ENCODE measurements around the gene FOXK1.

The FOXK1 gene

DNA sequence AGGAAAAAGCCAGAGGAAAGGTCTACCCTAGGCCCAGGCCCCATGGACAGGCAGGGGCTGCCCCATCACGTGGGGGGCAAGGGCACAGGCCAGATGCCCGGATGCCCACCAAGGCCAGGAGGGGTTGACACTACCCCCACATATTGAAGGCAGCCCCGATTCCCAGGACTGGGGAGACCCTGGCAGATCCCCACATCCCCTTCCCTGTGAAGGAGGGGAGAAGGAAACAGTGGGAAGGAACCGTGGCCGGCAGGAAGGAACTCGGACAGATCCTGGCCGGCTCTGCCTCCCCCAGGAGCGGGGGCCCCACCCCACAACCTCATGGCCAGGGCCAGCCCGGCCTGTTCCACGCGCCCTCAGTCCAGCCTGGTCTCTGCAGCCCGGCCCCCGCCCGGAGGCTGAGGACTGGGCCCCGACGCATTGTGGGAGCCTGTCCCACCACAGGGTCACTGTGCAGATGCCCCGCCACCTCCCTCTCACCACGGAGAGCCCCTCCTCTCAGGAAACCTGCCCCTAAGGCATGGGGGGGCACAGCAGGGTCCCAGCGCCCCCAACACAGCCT is 138.4 kb downstream of the FOXK1 start:
- POLR2A ChIA-PET: no interaction called here
- DNase-seq (ENCODE audit: extremely low spot score): no peak
- TF ChIP-seq SP1 (IDR thresholded peaks at IDR 0.05): no peak
- no peak for TF ChIP-seq ELF4 (IDR thresholded peaks at IDR 0.05)
- no peak for TF ChIP-seq TARDBP (IDR thresholded peaks at IDR 0.05)
- no peak for TF ChIP-seq ZNF384 (IDR thresholded peaks at IDR 0.05)
- TF ChIP-seq CTBP1 (IDR thresholded peaks at IDR 0.05; ENCODE audit: borderline replicate concordance): no peak
- TF ChIP-seq HDGF (IDR thresholded peaks at IDR 0.05; ENCODE audit: borderline replicate concordance): no peak
- no peak for TF ChIP-seq ARNT (IDR thresholded peaks at IDR 0.05)
- TF ChIP-seq SUZ12 (IDR thresholded peaks at IDR 0.05): no peak
- no peak for TF ChIP-seq FOXA1 (IDR thresholded peaks at IDR 0.05)
- CTCF ChIA-PET: no interaction called here

Data from HEK293T (cell line).